Measurements from ENCODE around the gene HPF1.
A peak's percentile ranks its signal among the peaks of the same experiment; 100 is the strongest.
"Not testable (repeated sequence)": the region's sequence is repeated elsewhere in the genome, so short reads cannot be mapped to it uniquely, and the experiment has no call there.

The HPF1 gene

GRCh38 chr4:169738604-169739003, 19.1 kb downstream of the HPF1 start:
- DNase-seq (ENCODE audit: low read depth): not testable (repeated sequence)

- DNase-seq (ENCODE audit: low read depth): no peak
These were observed 27.2 kb downstream of the HPF1 start for GRCh38 chr4:169730564-169730963.

GRCh38 chr4:169727616-169728015, 30.1 kb downstream of the HPF1 start:
- DNase-seq (ENCODE audit: low read depth): no peak

GRCh38 chr4:169724260-169724659, 33.5 kb downstream of the HPF1 start:
- DNase-seq (ENCODE audit: low read depth): no peak

- peak; percentile 14 for DNase-seq (ENCODE audit: low read depth)
These were observed 34.4 kb downstream of the HPF1 start for GRCh38 chr4:169723207-169723965.

- no peak for DNase-seq (ENCODE audit: low read depth)
These were observed 37.2 kb downstream of the HPF1 start for GRCh38 chr4:169720529-169720928.

- no peak for DNase-seq (ENCODE audit: low read depth)
These were observed 41.1 kb downstream of the HPF1 start for GRCh38 chr4:169716677-169717076.

- DNase-seq (ENCODE audit: low read depth): no peak
These were observed 41.9 kb downstream of the HPF1 start for GRCh38 chr4:169715826-169716225.

- DNase-seq (ENCODE audit: low read depth): no peak
These were observed 49.6 kb downstream of the HPF1 start for GRCh38 chr4:169707958-169708643.

GRCh38 chr4:169698331-169698730, 59.4 kb downstream of the HPF1 start:
- DNase-seq (ENCODE audit: low read depth): no peak

GRCh38 chr4:169690787-169691186, 67.0 kb downstream of the HPF1 start:
- DNase-seq (ENCODE audit: low read depth): no peak

- no peak for DNase-seq (ENCODE audit: low read depth)
These were observed 68.1 kb downstream of the HPF1 start for GRCh38 chr4:169689681-169690080.

GRCh38 chr4:169682372-169683047, 75.2 kb downstream of the HPF1 start:
- DNase-seq (ENCODE audit: low read depth): peak; percentile 8
